ENCODE measurements around the gene AS3MT.

DNA sequence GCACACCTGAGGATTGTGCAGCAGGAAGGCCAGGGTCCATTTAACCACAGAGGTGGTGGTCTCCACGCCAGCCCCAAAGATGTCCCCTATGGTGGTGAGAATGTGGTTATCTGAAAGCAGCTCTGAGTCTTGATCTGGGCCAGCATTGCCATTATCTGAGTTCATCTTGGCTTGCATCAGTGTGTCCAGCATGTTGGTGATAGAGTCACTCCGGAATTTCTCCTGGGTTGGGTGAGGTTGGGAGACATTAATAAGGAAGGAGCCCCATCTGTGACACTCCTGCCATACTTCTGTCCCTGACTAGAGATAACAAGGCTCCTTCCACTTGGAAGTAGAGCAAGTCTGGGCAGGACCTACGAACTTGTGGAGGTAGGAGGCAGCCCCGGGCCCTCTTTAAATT, 36.3 kb upstream of the AS3MT start:
- TF ChIP-seq, protein P1, sequence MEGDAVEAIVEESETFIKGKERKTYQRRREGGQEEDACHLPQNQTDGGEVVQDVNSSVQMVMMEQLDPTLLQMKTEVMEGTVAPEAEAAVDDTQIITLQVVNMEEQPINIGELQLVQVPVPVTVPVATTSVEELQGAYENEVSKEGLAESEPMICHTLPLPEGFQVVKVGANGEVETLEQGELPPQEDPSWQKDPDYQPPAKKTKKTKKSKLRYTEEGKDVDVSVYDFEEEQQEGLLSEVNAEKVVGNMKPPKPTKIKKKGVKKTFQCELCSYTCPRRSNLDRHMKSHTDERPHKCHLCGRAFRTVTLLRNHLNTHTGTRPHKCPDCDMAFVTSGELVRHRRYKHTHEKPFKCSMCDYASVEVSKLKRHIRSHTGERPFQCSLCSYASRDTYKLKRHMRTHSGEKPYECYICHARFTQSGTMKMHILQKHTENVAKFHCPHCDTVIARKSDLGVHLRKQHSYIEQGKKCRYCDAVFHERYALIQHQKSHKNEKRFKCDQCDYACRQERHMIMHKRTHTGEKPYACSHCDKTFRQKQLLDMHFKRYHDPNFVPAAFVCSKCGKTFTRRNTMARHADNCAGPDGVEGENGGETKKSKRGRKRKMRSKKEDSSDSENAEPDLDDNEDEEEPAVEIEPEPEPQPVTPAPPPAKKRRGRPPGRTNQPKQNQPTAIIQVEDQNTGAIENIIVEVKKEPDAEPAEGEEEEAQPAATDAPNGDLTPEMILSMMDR (IDR thresholded peaks at IDR 0.05; ENCODE audit: insufficient read depth, low read length, poor library complexity, severe bottlenecking) = no peak
- no peak for TF ChIP-seq EZH2phosphoT487 (conservative IDR thresholded peaks at IDR 0.05; ENCODE audit: low read length)

Measured in SU-DHL-6 (cell line).